Activated naive CD8-positive, alpha-beta T cell treated with anti-CD3 and anti-CD28 coated beads, Interleukin-2, amount 50 U/mL, for 16 hours (primary cell): ENCODE results near the gene GDAP1L1.

Experiments
- DNase-seq: peaks from one replicate; pipeline ENCODE4 v3.0.0-alpha.2; 2020; ENCODE audit warnings: low read depth, low spot score

Gene GDAP1L1

DNA sequence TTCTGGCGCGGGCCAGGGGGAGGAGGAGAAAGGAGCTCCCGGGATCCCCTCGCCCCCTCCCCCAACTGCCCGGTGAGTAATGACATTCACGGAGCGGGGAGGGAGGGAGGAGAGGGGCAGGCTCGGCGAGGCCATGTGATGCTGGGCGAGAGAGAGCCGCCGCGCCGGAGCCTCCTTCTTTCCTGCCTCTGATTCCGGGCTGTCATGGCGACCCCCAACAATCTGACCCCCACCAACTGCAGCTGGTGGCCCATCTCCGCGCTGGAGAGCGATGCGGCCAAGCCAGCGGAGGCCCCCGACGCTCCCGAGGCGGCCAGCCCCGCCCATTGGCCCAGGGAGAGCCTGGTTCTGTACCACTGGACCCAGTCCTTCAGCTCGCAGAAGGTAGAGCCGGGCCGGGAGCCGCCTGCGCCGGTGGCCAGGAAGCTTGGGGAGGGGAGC, at the start of gene GDAP1L1:
Gene GDAP1L1 (plus strand): TSS at position 178 of the 441 bp plus-strand sequence. CDS start 27 bp downstream, at position 205.
- DNase-seq, result no peak

DNA sequence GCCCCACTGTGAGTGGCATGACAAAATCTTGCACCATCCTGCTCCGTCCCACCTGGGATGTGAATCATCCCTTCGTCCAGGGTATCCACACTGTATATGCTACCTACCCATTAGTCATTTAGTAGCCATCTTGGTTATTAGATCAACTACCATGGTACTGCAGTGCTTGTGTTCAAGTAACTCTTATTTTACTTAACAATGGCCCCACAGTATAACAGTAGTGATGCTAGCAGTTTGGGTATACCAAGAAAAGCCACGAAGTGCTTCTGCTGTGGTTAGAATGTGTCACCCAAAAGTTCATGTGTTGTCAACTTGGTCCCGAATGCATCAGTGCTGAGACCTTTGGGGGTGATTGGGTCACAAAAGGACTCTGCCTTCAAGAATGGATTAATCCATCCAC, 48.2 kb upstream of the GDAP1L1 start:
- DNase-seq, result no peak

DNA sequence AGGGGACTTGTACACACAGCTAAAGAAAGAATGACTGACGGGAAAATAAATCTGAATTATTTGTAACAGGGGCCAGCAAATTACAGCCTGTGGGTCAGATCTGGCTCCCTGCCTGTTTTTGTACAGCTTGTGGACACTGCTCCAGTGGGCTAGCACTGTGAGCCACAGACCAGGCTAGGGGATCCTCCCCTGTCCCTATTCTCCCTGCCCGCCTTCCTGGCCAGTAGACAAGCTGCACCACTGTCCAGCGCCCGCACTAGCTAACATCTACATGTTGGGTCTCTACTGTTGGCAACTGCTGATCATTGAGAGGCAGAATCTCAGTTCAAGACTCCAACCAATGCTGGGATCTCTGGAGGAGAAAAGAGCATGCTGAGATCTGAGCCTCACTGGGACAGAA, 47.2 kb upstream of the GDAP1L1 start:
- DNase-seq, result no peak

DNA sequence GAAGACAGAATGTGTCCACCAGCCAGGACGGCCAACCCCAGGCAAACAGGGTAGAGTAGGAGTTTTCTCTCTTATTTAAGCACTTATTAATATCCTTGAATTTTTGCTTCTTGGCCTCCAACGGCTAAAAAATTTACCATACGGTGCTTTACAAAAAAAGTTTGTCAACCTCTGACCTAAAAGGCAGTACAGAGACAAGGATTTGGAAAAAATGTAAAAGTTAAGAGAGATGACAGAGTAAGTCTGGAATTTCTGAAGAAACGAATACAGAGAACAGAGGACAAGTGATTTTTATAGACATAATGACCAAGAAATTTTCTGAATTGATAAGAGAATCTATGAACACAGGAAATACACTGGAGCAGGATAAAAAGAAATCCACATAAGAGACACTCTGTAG, 46.7 kb upstream of the GDAP1L1 start:
- DNase-seq, result no peak

DNA sequence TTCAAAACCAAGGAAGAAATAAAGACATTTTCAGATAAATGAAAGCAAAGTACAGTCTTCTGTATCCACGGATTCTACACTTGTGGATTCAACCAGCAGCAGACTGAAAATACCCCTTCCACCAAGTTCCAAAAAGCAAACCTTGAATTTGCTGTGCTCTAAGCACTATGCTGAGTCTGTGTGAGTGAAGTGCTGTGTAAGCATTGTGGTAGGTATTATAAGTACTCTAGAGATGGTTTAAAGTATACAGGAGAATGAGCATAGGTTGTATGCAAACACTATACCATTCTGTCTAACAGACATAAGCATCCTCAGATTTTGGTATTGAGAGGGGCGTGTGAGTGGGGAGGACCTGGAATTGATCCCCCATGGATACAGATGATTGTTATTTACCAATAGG, 46.1 kb upstream of the GDAP1L1 start:
- no peak for DNase-seq

DNA sequence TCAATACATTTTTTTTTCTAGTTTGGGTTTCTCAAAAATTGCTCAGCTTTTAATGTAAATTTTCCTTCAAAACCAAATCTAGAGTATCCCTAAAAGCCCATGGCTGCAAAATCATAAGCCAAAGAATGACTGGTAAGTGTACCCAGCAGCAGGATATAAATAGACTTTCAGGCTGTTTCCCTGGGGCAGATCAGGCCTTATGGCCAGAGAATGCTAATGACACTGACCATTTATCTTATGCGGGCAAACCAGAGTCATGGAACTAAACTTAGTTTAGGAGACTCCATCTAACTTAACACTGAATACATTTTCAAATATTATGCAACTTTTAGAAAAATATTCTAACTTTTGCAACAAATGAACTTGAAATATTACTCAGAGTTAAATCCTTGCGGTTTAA, 43.9 kb upstream of the GDAP1L1 start:
- DNase-seq, result no peak

DNA sequence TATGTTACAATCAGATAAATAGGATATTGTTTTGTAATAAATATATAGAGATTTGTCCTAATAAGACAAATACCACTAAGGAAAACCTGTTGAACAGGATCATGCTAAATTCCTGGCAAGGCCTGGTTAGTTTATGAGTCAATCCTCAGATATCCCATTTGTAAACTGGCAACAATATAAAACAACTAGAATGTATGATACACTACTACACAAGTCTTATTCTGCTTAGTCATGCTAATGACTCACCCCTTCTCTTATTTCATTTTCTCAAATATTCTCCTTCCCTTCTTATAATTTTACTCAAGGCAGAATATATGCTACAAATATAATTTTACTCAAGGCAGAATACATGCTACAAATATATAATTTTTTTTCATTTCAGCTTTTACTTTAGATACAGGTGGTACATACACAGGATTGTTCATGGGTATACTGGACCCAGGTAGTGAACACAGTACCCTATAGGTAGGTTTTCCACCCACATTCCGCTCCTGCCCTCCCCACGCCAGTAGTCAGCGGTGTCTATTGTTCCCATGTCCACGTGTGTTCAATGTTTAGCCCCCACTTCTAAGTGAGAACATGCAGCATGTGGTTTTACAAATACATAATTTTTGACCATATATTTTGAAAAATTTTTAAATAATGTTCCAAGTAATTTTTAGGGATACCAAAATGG, 42.8 kb upstream of the GDAP1L1 start:
- DNase-seq, result no peak

DNA sequence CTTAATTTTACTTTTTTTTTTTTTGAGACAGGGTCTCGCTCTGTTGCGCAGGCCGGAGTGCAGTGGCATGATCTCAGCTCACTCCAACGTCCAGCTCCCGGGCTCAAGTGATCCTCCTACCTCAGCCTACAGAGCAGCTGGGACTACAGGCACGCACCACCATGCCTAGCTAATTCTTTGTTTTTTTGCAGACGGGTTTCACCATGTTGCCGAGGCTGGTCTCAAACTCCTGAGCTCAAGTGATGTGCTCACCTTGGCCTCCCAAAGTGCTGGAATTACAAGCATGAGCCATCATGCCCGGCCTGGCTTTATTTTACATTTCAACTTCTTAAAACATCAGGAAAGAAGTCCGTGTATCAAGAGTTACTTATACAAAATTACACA, 42.3 kb upstream of the GDAP1L1 start:
- no peak for DNase-seq

DNA sequence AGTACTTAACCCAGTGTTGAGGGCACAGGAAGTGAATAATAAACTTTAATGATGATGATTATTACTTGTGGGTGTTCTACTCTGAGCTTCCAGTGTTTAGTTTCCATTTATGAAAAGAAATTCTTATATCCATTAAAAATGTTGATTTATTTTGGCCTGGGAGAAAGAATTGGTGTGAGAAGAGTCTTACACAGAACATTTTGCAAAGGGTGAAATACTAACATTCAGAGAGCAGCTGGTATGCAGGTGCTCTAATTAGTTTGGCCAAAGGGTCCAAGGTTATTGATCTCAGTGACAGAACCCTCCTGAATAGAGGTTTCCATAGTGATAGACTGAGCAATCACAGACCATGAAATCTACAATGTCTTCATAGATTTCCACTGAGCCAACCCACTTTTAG, 41.0 kb upstream of the GDAP1L1 start:
- DNase-seq, result no peak

DNA sequence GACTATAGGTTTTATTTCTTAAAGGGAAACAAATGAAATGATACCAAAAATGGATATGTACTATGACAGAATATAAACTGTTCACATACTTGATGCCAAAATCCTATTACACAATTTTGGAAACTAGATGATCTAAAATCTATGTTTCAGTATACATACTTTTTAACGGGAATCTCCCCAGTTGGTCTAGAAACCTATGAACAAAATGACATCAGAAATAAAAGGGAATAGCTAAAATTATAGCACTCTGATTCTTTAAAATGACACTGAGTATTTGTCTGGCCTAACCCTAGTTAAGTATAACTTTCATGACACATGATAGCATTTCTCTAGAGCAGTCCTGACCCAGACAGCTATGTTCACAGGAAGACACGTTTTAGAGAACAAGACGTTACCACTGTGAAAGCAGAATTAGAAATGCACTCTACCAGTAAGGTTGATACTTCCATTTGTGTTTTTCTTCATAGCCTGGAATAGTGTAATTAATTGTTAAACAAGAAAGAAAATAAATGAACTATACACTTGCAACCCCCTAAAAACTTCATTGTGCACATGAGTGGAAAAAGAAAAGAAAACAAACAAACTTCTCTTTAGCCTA, 39.9 kb upstream of the GDAP1L1 start:
- no peak for DNase-seq

DNA sequence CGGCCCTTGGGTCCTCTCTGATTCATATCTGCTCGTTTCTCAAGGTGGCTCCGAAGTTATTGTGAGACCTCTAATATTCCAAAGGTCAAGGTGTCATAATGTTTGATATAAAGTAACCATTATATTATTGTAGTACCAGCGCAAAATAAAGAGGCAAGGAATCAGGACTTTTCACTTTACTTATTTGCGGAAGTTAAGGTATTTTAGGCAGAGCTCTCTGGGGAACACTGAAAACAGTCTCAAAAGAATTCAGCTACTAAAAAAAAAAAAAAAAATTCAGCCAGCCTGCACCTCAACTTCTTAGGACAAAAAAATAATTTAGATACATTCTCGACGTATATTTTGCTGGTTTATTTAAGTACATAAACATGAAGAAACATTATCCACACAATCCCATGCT, 38.9 kb upstream of the GDAP1L1 start:
- DNase-seq, result no peak

DNA sequence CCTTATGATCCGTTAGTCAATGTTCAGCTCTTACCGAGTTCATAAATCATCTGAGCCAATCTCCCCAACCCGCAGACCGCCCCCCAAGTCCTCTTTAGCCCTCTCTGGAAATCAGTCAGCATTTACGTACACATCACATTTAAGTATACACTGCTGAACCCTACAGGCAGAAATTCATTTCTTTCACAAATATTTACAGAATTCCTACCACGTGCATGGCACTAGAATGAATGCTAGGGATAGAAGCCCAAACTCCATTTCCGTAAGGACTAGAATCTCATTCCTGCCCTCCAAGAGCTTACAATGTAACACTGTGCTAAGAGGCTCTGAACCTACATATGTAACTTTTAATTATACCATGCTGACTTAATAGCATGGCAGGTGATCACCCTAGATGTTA, 38.3 kb upstream of the GDAP1L1 start:
- no peak for DNase-seq

DNA sequence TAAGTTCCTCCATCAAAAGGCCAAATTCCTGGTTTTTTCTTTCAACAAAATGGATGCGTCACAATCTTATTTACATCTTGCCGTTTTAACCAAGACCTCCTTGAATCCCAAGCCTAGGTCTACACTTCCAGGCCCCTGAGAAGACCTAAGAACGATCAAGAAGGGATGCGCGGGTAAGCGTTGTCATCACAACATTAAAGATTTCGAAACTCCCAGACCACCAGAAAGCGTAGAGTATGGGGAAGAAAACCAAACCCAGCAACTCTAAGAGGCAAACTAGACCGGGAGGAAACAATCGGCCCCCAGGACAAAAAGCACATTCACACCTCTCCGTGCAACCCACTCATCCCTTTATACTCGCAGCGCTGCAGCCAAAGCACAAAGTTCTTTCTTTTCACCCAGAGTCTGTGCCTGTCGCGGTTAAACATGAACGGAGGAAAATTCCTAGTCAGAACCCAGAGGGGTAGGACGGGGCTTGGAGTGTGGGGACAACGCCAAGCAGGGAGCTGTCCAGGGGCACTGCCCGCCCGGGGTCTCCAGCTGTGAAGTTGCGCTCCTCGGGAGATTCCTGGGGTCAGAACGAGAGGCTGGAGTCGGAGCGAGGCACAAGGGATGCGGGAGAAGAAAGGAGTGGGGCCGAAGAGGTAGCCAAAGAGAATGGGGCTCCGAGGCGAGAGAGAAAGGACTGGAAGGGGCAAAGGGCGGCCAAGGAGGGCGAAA, 37.3 kb upstream of the GDAP1L1 start:
- DNase-seq, result no peak

DNA sequence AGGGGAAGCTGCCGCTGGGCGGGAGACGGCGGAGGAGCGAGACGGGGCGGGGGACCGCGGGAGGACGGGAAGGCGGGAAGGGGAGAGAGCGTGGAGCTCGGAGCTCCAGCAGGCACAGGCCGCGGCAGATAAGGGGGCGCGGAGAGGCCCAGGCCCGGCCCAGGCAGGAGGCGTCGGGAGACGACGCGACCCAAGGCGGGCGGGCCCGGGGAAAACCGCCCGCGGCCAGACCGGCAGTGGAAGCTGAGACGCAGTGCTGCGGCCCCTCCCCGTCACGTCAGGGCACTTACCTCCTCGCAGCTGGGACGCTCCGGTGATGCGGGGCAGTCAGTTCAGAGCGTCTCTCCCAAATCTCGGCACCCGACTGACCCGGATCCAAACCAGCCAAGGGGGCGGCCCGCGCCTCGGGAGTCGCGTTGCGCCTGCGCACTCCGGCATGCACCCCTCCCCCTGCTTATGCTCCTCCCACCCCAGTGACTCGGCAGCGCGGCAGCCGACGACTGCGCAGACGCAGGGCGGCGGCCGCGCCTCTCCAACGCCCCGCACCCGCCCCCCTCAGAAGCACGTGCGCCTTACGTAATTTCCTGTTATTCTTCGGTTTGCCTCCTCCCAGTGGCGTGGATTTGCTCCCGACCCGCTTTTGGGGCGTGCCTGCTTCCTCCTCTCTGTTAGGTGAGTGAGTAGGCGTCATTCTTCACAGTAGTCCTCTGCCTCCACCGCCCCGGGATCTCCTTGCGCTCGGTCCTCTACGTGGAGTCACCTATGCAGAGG, 36.5 kb upstream of the GDAP1L1 start, which contains the start of gene OSER1:
Gene OSER1 (minus strand): TSS at position 366 of the 771 bp plus-strand sequence. CDS start 3,814 bp downstream, outside the sequence.
- peak; percentile 93 for DNase-seq

DNA sequence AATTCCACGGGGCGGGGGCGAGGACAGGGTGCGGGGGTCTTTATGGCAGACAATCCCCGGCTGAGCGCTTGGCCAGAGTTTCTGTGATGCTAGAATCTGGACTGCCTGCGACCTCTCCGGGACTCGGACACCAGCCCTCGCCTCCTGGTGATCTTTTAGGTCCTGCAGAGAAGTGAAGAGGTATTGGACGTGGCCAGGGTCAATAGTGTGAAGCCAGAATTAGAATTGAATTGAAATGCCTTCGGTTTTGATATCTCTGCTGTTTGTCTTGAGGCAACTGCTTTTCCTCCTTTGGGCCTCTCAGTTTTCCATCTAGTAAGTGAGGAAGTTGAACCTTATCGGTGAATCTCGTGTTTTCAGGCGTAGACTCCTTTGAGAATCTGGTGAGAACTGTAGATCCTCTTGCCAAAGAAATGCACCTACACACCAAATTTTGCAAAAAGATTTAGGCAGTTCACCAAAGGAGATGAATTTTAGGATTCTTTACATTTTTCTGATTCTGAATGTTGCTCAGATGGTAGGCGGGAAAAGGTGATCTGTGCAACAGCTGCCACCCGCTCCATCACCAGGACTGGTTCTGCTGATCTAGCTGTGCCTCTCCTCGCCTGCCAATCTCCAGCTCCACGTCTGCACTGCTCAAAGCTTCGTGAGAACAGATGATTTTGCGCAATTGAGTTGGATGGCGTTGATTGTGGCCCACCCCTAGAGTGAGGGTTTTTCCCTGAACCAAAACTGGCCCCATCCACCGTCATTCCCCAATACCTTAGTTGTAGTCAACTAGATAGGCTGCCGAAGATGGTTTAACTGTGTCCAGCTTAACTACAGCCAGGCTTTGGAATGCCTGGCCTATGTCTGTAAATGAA, 35.7 kb upstream of the GDAP1L1 start:
- no peak for DNase-seq

DNA sequence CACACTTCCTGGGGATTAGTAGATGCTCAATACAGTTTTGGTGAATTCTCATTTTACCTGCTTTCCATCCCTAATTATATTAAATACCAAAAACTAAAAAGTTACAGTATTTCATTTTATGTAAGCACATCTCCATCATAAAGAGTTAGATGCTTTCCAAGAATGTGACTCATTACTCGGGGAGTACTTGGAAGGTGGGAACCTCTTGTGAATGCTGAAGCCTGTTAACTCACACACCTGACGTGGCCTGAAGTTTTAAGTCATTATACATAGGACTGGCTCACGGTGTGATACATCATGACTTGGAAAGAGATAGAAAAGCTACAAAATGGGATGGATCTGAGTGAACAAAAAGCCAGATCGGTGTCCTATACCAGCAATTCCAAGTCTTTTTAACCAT, 34.3 kb upstream of the GDAP1L1 start:
- DNase-seq, result no peak

DNA sequence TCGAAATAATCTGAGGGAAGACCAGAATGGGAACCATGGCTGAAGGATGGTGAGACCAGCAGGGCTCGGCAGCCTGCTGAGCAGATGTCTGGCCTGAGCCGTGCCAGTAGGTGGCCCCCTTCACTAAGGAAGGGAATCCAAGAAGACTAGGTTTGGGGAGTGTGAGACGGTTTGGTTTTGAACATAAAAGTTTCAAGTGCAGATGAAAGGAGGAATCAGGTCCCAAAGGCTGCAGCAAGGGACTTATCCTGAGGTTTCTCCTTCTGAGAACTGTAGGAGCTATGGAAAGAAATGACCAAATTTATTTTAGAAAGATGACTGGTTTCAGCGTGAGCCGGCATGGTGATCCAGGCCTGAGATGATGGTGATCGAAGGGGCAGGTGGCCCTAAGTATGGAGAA, 32.0 kb upstream of the GDAP1L1 start:
- peak; percentile 58 for DNase-seq

DNA sequence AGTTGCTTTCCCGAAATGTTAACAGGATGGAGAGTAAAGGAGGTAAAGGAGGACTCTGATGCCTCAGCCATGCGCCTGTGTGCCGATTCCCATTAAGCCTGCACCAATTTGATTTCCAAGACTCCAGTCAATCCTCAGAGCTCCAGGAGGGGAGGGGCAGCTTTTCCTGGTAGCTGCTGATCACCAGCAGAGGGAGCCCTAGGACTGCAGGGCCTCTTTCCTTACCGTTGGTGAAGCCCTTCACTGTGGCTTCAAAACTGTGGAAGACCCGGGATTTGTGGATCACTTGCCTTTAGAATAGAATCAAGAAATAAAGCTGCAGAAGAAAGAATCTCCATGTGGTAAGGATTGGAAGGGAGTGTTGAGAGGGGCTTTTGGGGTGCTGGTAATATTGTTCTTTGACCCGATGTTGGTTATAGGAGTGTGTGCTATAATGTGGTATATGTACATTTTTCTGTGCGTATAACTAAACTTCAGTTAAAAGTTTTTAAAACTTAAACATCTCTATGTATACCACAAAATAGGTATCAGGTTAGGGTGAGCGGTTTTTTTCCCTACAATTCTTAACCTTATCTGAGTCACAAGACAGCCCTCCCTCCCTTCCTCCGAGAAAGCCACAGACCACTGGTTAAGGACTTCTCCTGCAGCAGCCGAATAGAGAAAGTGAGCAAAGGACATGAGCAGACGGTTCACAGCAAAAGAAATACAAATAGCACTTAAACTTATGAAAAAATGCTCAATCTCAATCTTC, 29.6 kb upstream of the GDAP1L1 start:
- DNase-seq, result peak; percentile 41

DNA sequence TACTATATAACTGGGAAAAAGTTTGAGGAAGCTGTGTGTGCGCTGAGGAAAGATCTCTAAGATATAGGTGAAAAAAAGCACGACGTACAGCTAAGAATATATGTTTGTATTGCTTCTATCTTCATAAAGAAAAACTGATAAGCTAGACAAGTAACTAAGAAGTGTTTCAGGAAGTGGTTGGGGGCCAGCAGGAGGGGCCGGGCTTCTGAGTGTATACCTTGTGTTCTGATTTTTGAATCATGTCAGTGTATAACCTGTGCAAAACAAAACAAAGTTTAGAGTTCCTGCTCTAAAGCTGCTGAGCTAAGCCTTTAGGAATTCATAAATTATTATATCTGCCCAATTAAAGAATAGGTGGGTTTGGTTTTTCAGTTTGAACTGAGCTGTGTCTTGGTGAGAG, 28.7 kb upstream of the GDAP1L1 start:
- no peak for DNase-seq

DNA sequence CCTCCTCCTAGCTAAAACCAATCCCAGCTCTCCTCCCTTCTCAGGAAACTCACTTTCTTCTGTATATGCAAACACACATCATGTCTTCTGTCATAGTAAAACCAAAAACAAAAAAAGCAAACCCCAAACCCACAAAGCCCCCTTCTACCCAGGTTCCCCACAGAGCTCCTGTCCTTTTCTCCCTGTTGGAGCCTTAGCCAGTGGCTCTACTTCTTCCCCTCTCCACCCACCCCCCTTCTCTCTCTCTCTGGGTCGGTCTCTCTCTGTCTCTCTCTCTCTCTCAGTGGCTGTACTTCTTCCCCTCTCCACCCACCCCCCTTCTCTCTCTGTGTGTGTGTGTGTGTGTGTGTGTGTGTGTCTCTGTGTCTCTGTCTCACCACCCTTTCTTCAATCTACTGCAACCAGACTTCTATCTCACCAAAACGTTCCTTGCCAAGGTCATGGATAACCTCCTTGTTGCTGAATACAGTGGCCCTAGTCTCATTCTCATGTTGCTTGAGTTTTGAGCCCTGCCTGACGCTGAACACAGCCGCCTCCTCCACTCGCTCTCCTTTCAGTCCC, 27.9 kb upstream of the GDAP1L1 start:
- DNase-seq, result no peak
